22Rv1 (cell line): ENCODE data around the gene DNAI2.

Experiments used
- CTCF ChIP-seq: fragments of 450-650 bp; IDR thresholded peaks from 2 replicates; pipeline ENCODE4 v1.5.1; 2017; ENCODE audit warnings: mild to moderate bottlenecking
- ZFX ChIP-seq: fragments of 450-650 bp; IDR thresholded peaks from 2 replicates; pipeline ENCODE4 v1.6.1; 2017; ENCODE audit warnings: antibody characterized with exemption, borderline replicate concordance

- TF ChIP-seq CTCF (no peak), ZFX (no peak)
Measured at GRCh38 chr17:74251569-74251968, 22.5 kb upstream of the DNAI2 start.
